Left forelimb (tissue), 1 donor: ENCODE measurements around the gene GLT8D2.
A peak's percentile ranks its signal among the peaks of the same experiment; 100 is the strongest.

Experiments
- DNase-seq: peaks from one replicate; pipeline ENCODE4 v3.0.0-alpha.2; 2018; ENCODE audit warnings: low spot score

The GLT8D2 gene

GRCh38 chr12:104000807-104001434, 49.1 kb downstream of the GLT8D2 start:
- no peak for DNase-seq

- DNase-seq = peak; percentile 70
Measured at GRCh38 chr12:103998976-103999375, 51.0 kb downstream of the GLT8D2 start.

GRCh38 chr12:103997286-103997900, 52.6 kb downstream of the GLT8D2 start:
- no peak for DNase-seq

- no peak for DNase-seq
Measured at GRCh38 chr12:103996595-103996994, 53.4 kb downstream of the GLT8D2 start.

GRCh38 chr12:103994235-103994634, 55.8 kb downstream of the GLT8D2 start:
- no peak for DNase-seq

GRCh38 chr12:103986829-103987228, 63.2 kb downstream of the GLT8D2 start:
- DNase-seq = no peak

- no peak for DNase-seq
Measured at GRCh38 chr12:103978384-103978982, 71.5 kb downstream of the GLT8D2 start.

GRCh38 chr12:103975368-103975767, 74.6 kb downstream of the GLT8D2 start:
- no peak for DNase-seq

- no peak for DNase-seq
Measured at GRCh38 chr12:103973909-103974308, 76.1 kb downstream of the GLT8D2 start.

GRCh38 chr12:103969391-103969790, 80.6 kb downstream of the GLT8D2 start:
- no peak for DNase-seq

- DNase-seq = no peak
Measured at GRCh38 chr12:103966736-103967135, 83.3 kb downstream of the GLT8D2 start.

- peak; percentile 98 for DNase-seq
Measured at GRCh38 chr12:103965590-103966504, 84.1 kb downstream of the GLT8D2 start, which contains the start of gene TDG. TSS of gene TDG (plus strand) at chr12:103965872. CDS start at chr12:103966038, 166 bp downstream.

- no peak for DNase-seq
Measured at GRCh38 chr12:103965255-103965589, 84.8 kb downstream of the GLT8D2 start.

GRCh38 chr12:103964805-103965204, 85.2 kb downstream of the GLT8D2 start:
- DNase-seq = no peak

GRCh38 chr12:103962493-103962892, 87.5 kb downstream of the GLT8D2 start:
- no peak for DNase-seq

- DNase-seq = no peak
Measured at GRCh38 chr12:103960616-103961227, 89.3 kb downstream of the GLT8D2 start.

- no peak for DNase-seq
Measured at GRCh38 chr12:103958621-103959020, 91.4 kb downstream of the GLT8D2 start.

GRCh38 chr12:103957865-103958388, 92.1 kb downstream of the GLT8D2 start:
- no peak for DNase-seq

- DNase-seq = no peak
Measured at GRCh38 chr12:103956509-103957027, 93.4 kb downstream of the GLT8D2 start.

- DNase-seq = no peak
Measured at GRCh38 chr12:103955811-103956508, 94.0 kb downstream of the GLT8D2 start.

GRCh38 chr12:103952497-103952896, 97.5 kb downstream of the GLT8D2 start:
- no peak for DNase-seq
